Omental fat pad (tissue), 4 donors: ENCODE measurements around the gene COL1A1. TPM values are rescaled to one million over a fixed set of nuclear protein-coding genes. Genes with fewer than 3 reads are reported as not detected.
A peak's percentile ranks its signal among the peaks of the same experiment; 100 is the strongest.

Experiments used
- ATAC-seq: fragments of 150-250 bp; one replicate; pipeline ENCODE4 v1.9.1; 2016; ENCODE audit warnings: mild to moderate bottlenecking, moderate library complexity; ENCODE audit not compliant: low FRiP score
- DNase-seq: peaks from one replicate; pipeline ENCODE4 v3.0.0-alpha.2; 2019; ENCODE audit warnings: low spot score
- total RNA-seq, 4 donors: library from RNA; depleted of rRNA; stranded (reverse); fragments of >200 nt; gene quantifications; one replicate each; pipeline ENCODE4 v1.1.0, GENCODE V29; 2016
- TF ChIP-seq, protein P1 (sequence below), 3 donors: fragments of 450-650 bp; IDR thresholded peaks; one replicate each; pipeline ENCODE4 v1.5.1; 2016 to 2017; ENCODE audit warnings: antibody characterized with exemption in 3 of 3, mild to moderate bottlenecking in 3 of 3, moderate library complexity in 2 of 3

COL1A1 gene
- total RNA-seq, 4 donors from 2014 or later = 21.2 to 57.9 (median 43.6) TPM

DNA sequence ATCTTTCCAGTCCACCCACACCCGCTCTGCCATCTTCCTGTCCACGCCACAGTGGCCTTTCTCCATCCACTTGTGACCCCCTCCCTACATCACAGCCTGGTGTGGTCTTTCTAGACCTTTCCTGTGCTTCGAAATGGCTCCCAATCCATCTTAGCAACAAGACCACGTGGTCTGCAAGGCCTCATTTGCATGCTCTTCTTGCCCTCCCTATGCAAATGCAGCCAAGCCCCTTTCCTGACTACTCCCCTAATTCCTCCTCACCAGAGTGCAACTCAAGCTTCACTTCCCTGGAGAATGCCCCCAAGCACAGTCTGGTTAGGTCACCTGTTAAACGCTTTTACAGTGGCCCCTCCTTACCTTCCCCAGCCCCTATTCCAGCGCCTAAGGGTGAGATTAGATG is 57.1 kb downstream of the COL1A1 start:
- no peak for ATAC-seq
- no peak for DNase-seq
- TF ChIP-seq, protein P1, sequence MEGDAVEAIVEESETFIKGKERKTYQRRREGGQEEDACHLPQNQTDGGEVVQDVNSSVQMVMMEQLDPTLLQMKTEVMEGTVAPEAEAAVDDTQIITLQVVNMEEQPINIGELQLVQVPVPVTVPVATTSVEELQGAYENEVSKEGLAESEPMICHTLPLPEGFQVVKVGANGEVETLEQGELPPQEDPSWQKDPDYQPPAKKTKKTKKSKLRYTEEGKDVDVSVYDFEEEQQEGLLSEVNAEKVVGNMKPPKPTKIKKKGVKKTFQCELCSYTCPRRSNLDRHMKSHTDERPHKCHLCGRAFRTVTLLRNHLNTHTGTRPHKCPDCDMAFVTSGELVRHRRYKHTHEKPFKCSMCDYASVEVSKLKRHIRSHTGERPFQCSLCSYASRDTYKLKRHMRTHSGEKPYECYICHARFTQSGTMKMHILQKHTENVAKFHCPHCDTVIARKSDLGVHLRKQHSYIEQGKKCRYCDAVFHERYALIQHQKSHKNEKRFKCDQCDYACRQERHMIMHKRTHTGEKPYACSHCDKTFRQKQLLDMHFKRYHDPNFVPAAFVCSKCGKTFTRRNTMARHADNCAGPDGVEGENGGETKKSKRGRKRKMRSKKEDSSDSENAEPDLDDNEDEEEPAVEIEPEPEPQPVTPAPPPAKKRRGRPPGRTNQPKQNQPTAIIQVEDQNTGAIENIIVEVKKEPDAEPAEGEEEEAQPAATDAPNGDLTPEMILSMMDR (IDR thresholded peaks at IDR 0.05) = no peak

DNA sequence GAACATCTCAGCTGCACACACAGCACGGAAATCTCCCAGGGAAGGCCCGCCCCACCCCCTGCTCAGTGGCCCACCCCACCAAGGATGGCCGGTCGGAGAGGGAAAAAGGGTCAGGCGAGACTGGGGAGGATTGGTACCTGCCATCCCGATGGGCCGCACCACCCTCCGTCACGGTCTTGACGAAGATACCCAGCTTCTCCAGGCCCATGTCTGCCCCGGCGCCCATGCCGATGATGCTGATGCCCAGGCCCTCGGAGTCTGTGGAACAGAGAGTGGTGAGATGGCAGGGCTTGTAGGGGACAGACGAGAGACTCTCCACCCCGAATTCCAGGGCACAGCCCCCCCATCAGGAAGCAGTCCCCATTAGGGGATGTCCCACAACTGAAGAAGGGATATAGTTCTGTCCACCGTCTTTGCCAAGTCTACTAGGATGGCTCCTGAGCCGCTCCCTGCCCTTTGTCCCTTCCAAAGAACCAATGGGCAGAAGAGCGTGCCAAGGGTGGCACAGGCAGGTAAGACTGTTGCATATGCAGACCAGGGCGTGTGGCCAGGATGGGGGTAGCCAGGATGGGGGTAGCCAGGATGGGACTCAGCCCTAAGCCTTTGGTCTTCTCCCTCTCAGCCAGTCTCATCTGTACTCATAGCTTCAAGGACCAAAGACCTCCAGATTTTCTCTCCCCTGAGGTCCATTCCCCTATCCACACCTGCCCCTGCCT is 57.8 kb downstream of the COL1A1 start:
- no peak for DNase-seq
- no peak for ATAC-seq
- TF ChIP-seq, protein P1 (IDR thresholded peaks at IDR 0.05) = no peak

DNA sequence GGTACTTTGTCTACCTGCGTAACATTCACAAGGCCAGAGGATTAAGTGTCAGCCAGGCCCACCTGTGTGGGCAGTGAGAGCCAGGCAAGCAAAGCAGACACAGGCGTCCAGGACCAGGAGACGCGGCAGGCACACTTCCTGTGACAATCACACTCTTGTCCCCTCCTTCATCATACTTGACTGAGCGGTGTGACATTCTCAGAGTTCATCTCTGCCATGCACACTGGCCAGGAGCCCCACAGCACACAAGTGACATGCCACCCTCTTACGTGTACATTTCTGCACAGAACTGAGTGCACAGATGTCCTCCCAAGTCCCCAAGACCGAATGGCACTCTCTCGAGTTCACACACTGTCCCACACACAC is 59.7 kb downstream of the COL1A1 start:
- no peak for DNase-seq
- no peak for ATAC-seq
- TF ChIP-seq, protein P1 (IDR thresholded peaks at IDR 0.05) = no peak

DNA sequence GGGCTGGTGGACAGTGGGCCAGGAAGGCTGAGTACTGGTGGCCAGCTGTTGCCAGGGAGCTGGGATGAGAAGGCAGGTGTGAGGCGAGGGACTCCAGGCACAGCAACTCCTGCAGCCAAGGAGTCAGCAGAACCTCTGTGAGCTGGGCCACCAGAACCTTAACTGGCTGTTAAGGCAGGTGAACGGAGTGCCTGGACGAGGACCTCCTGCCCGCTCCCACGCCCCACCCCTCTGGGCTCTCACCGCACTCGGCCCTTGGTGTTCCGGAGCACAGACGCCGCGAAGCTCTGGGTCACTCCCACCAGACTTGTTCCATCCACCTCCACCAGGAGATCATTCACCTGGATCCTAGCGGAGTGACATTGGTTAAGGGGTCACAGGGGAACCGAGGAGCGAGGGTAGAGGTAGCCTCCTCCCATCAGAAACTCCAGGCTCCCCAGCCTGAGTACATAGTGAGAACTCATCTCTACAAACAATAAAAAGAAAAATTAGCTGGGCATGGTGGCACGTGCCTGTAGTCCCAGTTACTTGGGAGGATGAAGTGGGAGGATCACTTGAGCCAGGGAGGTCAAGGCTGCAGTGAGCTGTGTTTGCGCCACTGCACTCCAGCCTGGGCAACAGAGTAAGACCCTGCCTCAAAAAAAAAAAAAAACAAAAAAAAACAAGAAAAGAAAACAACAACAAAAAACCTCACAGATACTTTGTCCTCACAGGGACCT is 60.2 kb downstream of the COL1A1 start:
- ATAC-seq (no peak), DNase-seq (no peak)
- TF ChIP-seq, protein P1 (IDR thresholded peaks at IDR 0.05) = no peak

DNA sequence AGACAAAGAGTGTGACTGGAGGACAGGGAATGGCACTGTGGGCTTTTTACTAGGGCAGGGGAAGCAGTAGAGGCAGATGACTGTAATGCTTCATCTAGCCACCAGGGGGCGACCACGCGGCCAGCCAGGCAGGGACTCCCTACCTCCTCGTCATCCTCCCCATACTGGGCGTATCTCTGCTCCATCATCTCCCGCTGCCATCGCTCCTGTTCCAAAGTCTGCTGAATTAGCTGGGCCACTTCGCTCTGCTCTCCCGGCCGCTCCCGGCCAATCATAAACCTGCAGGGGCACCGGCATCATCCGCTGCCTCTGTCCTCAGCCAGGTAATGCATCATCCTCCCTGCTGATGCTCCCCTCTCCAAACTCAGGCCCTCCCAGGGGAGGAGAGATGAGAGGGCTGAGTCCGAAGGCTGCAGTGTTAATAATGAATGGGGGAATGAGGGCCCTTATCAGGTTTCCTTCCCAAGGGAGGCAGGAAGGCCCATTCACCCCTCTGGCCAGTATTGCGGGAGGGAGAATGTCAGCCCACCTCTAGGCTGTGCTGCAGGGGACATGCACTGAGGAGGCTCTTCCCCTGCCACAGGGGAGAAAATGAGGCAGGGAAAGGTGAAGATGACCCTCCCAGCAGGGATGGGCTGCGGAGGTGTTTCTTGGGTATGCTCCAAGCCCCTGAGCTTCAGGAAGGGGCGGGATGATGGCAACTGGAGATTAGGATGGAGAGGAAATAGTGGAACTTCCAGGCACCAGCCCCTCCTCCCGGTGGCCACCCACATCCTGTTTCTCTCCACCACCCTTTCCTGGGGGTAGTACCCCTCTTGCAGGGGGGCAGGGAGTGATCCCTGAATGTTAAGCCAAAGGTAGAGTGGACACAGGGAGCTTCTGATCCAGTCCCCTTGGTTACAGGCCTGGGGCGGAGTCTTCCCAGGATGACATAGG is 61.2 kb downstream of the COL1A1 start:
- DNase-seq (peak; percentile 67), ATAC-seq (peak; percentile 60)
- TF ChIP-seq, protein P1 (IDR thresholded peaks at IDR 0.05) = peak in 2 of 3 donors; percentile 93 to 98

DNA sequence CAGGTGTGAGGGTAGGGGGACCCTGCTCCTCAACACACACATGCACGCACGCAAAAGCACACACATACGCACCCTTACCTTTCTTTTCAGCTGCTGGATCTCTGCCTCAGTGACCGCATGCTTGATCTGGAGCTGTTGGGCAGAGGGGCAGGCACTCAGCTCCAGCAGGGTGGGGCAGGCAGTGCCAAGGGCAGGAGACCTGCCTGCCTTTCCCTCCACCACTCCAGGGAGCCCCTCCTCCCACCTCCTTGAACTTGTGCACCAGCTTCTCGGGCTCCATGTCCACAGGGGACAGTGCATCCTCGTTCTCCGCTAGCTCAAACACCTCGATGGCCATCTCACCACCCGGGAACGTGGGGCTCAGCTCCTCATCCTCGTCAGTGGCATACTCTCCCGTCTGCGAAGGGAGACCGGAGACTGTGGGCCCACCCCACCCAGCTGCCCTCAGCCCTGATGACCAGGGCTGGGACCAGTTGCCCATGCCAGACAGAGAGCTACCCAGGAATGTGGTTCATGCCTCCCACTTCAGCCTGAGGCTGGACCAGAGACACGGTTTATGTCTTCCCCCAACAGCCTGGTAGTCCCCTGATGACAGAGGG is 62.1 kb downstream of the COL1A1 start:
- no peak for DNase-seq

More for the DNA sequence above, 62.1 kb downstream of the COL1A1 start:
- TF ChIP-seq, protein P1 (IDR thresholded peaks at IDR 0.05) = no peak
- ATAC-seq = no peak
